Loucy (cell line): Measurements from ENCODE around the gene AAGAB.

Experiments
- CTCF ChIP-seq: fragments of 200-600 bp; sonication (generic); conservative IDR thresholded peaks from 2 replicates; pipeline ENCODE4 v1.5.1; 2014; ENCODE audit warnings: mild to moderate bottlenecking, antibody characterized with exemption, low read length
- EZH2phosphoT487 ChIP-seq: fragments of 200-600 bp; IDR thresholded peaks from 2 replicates; pipeline ENCODE4 v1.6.1; 2018; ENCODE audit warnings: antibody characterized with exemption, mild to moderate bottlenecking, moderate library complexity, borderline replicate concordance

- TF ChIP-seq CTCF (no peak), EZH2phosphoT487 (no peak)
Measured at GRCh38 chr15:67216859-67217258, 37.6 kb downstream of the AAGAB start.
